CD4-positive, alpha-beta T cell treated with Interleukin-4 for 1 hour (primary cell): ENCODE measurements around the gene METTL21C.

Experiments
- DNase-seq, 2 donors: peaks; one replicate each; pipeline ENCODE4 v3.0.0-alpha.2; 2020 to 2022

Gene METTL21C

GRCh38 chr13:102697264-102697663 lies 2.4 kb upstream of the METTL21C start:
- DNase-seq: no peak

- no peak for DNase-seq
These were observed 1.6 kb upstream of the METTL21C start for GRCh38 chr13:102696465-102696864.

DNA sequence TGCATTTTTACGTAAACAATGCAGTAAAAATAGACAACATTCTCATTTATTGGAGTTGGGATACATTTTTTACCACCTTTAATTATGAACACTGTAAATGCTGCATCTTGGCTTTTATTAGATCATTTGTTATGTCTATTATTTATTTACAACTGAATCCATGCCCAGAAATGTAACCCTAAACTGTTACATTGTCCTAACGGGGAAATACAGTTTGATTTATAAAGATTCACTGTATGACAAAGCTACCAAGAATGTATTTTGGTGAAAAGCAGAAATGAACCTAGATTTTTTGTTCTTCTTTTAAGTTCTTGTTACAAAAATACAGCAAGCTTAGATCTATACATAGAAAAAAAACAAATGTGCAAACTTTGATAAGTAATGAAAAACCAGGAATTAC lies 1.1 kb downstream of the METTL21C start:
- DNase-seq: no peak

DNA sequence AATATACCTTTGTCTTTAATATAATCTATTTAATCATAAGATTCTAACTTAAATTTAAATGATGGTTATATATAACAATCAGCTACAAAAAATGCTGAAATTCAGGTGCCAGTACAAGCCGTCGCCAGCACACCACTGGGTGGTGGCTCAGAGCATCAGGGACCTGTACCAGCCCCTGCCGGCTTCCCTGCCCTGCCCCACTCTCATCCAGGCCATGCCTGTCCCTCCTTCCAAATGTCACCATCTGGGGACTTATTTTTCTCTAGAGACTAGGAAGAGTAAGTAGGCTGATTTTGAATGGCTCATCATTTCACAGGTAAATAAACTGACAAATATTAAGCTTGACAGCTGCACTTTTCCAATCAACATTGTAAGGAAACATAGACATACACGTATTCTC lies 1.6 kb downstream of the METTL21C start:
- no peak for DNase-seq

- no peak for DNase-seq
These were observed 2.4 kb downstream of the METTL21C start for GRCh38 chr13:102692491-102692826.

- no peak for DNase-seq
These were observed 4.0 kb downstream of the METTL21C start for GRCh38 chr13:102690883-102691282.

DNA sequence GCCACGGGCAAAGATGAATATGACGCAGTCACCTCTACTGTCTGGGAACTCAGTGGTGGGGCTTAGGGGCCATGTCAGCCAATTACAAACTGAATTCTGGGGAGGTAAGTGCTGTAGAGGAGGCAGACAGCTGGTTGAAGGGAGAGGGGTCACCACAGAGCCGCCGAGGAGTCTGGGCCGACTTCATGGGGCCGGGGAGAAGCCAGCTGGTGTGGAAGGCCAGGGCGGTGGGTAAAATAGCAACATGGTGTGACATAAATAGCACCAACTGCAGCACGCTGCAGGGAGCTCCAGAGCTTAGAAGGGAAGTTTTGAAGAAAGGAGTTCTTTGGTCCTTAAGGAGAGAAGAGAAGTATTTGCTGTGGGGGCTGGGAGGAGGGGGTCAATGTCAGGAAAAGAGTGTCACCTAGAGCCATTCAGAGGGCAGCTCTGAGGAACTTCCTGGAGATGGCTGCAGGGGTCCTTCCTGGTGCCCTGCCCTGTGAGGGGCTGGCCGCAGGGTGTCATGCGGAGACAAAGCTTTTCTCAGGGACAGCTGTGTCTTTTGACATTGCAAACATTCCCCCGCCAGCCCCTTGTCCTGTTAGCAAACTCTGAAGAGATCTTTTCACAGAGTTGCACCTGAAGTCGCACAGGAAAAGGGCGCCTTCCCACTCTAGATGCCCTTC lies 6.4 kb downstream of the METTL21C start:
- no peak for DNase-seq

DNA sequence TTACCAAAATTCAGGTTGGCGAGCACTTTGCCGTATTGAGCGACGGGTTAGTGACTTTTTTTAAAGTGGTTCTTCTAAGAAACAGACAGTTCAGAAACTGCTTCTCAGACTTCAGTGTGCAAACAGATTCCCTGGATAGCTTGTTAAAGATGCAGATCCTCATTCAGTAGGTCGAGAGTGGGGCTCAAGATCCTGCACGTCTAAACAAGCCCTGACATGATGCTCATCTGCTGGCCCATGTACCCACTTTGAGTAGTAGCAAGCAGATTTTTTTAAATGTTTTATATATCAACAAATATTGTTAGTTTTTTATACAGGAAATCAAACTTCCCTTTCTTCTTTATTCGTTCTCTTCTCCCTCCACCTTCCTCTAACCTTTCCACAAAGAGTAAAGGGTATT lies 7.3 kb downstream of the METTL21C start:
- no peak for DNase-seq

GRCh38 chr13:102686024-102686423 lies 8.8 kb downstream of the METTL21C start:
- no peak for DNase-seq

- no peak for DNase-seq
These were observed 11.2 kb downstream of the METTL21C start for GRCh38 chr13:102683637-102684036.

GRCh38 chr13:102682727-102683126 lies 12.1 kb downstream of the METTL21C start:
- DNase-seq: no peak

- no peak for DNase-seq
These were observed 12.6 kb downstream of the METTL21C start for GRCh38 chr13:102682211-102682610.

DNA sequence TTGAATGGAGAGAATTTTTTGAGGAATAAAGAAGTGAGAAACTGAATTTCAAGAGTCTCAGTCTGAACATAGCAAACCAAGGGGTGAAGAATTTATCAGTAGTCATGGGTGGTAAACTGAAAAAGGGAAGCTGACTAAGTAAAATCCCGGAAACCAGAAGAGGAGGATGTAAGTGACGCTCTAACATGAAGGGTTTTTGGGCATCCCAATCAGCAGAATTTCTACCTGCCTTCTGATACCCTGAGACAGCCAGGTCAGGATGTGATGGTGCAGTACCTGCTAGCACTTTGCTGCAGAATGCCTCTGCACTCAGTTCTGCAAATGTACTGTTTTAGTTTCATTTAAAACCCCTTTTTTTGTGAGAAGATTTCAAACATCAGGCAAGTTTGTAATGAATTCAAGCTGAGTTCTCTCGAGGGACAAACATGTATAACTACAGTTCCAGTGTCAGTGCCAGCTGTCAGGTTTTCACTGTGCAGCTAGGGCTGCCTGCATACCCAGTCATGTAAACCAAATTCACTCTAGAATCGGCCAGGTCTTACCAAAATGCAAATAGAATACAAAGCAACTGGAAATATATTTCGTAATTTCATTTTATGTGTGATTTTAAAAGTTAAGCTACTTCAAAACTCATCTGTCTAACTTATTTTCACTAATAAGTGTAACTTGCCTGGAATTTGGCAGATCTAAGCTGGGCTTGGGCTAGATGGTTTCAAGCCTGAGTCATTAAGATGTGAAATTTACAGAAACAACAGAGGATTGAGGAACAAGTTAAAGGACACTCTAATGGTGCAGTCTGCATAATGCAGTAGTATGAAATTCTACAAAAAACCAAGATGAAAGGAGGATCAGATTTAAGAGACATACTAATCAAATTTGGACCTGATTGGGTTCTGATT lies 13.8 kb downstream of the METTL21C start:
- peak in 1 of 2 donors; percentile 14 for DNase-seq

GRCh38 chr13:102680133-102680717 lies 14.6 kb downstream of the METTL21C start:
- no peak for DNase-seq

GRCh38 chr13:102679449-102680132 lies 15.3 kb downstream of the METTL21C start:
- DNase-seq: no peak

GRCh38 chr13:102678339-102679107 lies 16.3 kb downstream of the METTL21C start:
- DNase-seq: no peak

GRCh38 chr13:102677122-102677521 lies 17.7 kb downstream of the METTL21C start:
- no peak for DNase-seq

GRCh38 chr13:102675115-102675514 lies 19.7 kb downstream of the METTL21C start:
- no peak for DNase-seq

- no peak for DNase-seq
These were observed 24.7 kb downstream of the METTL21C start for GRCh38 chr13:102670130-102670529.

DNA sequence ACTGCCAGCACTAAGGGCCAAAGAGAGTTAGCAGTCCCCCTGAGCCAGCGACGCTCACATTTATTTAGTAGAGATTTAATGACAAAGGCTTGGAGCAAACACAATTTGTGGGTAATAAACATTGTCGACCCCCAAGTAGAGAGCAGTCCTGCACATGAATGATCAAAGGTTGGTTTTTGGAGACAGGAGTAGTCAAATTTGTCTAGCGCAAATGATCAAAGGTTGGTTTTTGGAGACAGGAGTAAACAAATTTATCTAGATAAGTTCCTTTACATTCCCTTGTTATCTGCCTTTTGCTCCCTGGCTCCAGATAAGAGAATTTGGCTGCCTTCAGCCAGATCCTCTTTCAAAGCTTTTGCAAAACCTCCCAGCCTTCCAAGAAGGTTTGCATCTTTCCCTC lies 26.9 kb downstream of the METTL21C start:
- no peak for DNase-seq

GRCh38 chr13:102667023-102667422 lies 27.8 kb downstream of the METTL21C start:
- DNase-seq: no peak

- DNase-seq: no peak
These were observed 35.6 kb downstream of the METTL21C start for GRCh38 chr13:102659168-102659713.
